GOT3 (cell line): ENCODE data around the gene OTUD5.
"Not testable (repeated sequence)": the region's sequence is repeated elsewhere in the genome, so short reads cannot be mapped to it uniquely, and the experiment has no call there.

ENCODE experiments used
- DNase-seq: peaks from one replicate; lab custom pipeline; 2025; ENCODE audit warnings: mixed read lengths; lab: John Stamatoyannopoulos, UW

The OTUD5 gene

DNA sequence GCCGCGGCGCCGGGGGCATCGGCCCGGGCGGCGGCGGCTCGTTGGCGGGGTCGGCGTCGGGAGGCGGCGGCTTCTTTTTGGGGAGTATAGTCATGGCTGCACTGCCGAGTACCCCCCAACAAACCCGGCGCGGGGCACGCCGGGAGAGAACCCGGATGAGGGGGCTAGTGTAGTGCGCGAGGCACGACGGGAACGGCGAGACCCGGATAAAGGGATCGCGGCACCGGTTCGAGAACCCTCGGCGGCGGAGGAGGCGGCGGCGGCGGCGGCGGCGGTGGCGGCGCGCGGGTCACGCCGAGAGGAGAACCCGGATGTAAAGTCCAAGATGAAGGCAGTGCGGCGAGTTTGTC lies at the start of gene OTUD5:
OTUD5 (minus strand) TSS at position 131 of the 350 bp plus-strand sequence; CDS start at position 94, 37 bp downstream.
- DNase-seq, result peak; percentile 22

- no peak for DNase-seq
Measured at GRCh38 chrX:49003696-49004095, 46.3 kb upstream of the OTUD5 start.

DNA sequence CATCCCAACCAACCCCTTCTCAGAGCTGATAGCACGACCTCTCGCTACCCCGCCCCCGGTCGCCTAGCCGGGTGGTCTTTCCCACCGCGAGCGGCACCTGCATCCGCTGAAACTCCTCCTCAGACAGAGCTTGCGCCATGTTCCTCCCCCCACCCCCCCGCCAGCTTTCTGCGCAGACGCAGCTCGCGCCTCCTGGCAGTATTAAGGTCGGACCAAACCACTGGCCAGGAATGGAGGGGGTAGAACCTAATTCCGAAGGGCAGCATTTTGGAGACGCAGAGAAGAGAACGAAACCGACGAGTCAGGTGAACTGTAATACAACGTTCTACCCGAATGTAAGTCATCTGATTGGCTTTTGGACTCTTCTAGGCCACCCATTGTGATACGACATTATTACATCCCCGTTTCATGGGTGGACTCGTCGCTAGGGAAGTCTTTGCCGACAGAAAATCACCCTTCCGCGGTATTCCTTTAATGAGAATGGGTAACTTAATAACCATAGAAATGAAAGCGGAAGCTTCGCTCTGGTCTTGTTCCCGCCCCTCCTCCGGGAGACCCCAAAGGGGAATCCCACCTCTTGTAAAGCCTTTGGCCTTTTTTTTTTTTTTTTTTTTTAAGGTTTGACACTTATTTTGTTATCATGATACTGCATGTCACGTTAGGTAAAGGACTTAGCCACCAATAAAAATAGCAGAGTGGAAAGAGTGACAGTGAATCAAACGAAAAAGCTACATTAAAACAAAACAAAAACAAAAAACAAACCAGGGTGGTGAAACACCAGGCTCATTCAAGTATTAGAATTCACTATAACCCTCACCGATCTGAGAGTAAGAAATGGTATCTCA lies 44.9 kb upstream of the OTUD5 start, which contains the start of gene GRIPAP1:
GRIPAP1 (minus strand) TSS at position 174 of the 845 bp plus-strand sequence; CDS start at position 139, 35 bp downstream.
- DNase-seq, result peak; percentile 19

DNA sequence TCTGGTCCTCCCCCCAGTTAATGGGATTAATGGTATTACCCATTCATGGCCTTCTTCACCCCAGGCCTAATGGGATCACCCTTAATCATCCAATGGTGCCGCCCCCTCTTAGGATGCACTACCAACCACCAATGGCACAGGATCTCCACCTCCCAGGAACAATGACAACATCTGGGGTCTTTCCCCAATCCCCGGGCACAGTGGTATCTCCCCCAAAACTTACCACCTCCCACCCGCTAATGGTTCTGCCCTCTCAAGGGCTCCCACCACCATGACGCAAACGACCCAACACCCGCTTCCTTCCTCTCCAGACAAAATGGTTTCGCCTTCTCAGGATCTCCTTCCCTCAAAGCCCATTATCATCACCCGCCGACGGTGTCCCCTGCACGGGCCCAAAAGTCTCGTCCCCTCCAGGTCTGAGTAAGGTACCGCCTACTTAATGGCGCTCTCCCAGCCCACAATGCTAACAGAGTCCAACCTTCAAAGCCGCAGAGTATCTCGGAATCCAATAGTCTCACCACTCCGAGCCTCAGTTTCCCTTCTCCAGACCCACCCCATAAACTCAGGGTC lies 44.2 kb upstream of the OTUD5 start:
- DNase-seq, result no peak

- no peak for DNase-seq
Measured at GRCh38 chrX:49000636-49001035, 43.2 kb upstream of the OTUD5 start.

- DNase-seq, result no peak
Measured at GRCh38 chrX:48999030-48999429, 41.6 kb upstream of the OTUD5 start.

DNA sequence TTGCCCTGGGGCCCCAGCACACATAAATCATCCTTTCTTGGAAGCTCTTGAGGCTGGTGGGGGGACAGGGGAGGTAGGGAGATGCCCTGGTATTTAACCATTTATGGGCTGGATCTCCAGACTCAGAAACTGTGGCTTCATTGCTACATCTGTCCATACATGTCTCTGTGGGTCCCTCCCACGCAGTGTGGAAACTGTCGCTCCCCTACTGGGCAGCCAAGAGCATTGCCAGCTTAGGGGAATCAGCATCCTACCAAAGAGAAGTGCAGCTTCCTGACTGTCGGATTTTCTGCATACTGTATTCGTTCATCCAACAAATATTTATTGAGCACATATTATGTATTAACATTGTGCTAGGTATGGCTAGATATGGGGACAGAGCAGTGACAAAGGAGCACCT lies 41.0 kb upstream of the OTUD5 start:
- no peak for DNase-seq

DNA sequence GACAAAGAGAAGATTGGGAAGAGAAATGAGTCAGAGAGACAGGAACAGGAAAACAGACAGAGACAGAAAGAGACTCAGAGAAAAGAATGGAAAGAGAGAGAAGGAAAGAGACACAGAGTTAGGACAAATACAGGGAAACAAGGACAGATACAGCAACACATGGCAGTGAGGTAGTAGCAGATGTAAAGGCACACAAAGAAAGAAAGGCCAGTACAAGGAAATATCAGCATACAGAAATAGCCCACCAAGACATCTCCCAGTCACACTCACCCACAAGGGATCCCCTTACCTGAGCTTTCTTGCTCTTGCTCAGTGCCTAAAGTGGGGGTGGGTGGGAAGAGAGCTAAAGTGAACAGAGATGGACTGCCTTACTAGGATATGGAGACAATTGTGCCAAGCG lies 40.5 kb upstream of the OTUD5 start:
- no peak for DNase-seq

DNA sequence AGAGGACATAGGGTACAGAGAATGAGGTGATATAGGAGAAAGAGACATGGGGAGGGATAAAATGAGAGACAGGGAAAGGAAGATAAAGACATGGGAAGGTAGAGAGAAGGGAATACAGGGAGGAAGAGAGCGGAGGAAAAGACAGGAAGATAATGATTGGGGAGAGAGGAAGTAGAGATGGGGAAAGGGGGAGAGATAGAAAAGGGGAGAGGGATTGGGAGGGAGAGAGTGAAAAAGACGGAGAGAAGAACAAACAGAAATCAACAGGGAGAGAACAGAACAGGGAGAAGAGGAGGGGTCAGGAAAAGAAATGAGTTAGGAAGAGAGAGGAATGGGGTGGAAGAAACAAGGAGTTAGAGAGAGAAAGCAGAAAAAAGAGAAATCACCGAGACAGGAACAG lies 40.0 kb upstream of the OTUD5 start:
- no peak for DNase-seq

- DNase-seq, result no peak
Measured at GRCh38 chrX:48996969-48997368, 39.6 kb upstream of the OTUD5 start.

DNA sequence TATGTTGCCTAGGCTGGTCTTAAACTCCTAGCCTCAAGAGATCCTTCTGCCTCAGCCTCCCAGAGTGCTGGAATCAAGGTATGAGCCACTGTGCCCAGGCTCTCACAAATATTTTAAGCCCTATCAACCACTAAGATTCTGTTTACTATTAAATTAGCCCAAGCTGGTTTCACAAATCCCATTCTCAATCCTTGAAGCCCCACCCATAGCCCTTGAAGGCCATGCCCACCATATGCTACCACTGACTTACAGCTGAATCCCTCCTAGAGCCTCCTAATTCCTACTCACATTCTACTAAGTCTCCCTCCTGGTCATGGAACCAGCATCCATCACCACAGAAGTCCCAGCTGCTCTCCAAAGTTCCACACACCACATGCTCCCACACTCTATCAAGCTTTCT lies 34.9 kb upstream of the OTUD5 start:
- no peak for DNase-seq

DNA sequence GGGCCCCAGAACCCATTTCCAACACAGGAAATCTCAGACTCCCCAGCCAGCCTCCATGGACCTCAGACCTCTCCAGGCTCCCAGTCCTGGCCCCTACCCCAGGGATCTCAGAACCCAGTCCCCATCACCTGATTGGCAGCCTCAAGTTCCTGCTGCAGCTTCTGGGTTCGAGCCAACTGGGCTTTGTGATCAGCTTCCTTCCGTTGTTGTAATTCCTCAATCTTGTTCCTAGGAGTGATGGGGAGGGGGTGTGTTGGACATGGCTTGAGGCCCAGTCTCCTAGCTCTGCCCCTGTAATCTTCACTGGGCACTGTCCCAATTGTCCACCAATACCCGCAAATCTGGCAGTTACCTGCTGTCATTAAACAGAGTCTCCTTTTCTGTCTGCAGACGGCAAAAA lies 32.1 kb upstream of the OTUD5 start:
- no peak for DNase-seq

DNA sequence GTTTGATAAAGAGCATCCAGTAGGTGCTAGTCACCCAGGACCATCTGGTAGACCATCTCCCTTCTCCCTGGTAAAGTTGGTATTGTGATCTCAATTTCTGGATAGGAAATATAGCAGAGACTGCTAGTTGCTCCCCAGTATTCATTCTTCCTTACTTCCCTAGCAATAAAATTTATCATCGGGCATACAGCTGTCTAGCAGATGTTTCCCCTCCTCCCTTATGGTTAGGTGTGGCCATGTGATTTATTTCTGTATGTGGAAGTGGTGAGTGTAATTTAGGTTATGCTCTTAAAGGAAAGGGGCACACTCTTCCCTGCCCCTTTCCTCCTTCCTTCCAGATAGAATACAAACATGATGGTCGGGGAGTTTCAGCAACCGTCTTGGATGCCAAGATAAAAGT lies 26.5 kb upstream of the OTUD5 start:
- no peak for DNase-seq

DNA sequence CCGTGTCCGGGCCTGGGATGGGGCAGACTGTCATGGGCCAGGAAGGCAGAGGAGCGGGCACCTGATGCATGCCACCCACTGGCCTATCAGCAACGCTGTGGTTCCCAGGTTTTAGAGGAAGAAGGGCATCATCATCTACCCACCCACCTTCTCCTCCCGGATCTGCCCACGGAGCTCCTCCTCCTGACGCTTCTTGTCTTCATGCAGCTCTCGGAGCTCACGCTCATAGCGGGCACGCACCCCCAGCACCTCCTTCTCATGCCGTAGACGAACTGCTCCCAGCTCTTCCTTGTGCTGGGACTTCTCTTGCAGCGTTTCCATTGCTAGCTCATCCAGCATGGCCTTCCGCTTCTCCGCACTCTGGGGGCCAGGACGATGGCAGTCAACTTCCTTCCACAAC lies 25.7 kb upstream of the OTUD5 start:
- no peak for DNase-seq

DNA sequence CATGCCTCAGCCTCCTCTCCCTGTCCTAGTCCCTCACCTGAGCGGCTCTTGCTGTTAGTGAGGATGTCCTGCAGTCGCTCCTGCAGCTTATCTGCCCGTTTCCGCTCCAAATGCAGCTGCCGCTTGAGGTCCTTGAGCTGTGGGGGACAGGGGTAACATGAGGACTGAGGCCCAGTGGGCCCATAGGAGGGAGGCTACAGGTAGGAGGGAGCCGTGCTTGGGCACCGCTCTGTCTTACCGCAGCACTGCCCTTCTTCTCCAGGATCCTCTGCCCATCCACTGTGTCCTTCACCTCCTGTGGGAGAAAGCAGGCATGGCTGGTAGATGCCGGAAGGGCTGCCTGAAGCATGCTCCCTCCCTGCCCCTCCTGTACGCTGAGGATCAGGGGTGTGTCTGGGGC lies 23.8 kb upstream of the OTUD5 start:
- no peak for DNase-seq

DNA sequence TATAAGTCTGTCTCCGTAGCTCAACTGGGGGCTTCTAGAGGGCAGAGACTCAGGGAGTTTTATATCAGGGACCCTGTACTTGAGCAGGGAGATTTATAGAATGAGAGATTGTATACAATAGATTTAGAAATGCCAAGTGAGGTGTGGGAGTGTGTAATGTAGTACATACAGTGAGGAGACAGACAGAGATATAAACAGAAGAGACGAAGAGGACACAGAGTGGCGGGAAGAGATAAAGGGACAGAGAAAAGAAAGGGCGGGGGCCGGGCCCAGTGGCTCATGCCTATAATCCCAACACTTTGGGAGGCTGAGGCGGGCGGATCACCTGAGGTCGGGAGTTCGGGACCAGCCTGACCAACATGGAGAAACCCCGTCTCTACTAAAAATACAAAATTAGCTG lies 22.9 kb upstream of the OTUD5 start:
- DNase-seq, result not testable (repeated sequence)

- no peak for DNase-seq
Measured at GRCh38 chrX:48978226-48978625, 20.8 kb upstream of the OTUD5 start.

GRCh38 chrX:48976086-48976485 lies 18.7 kb upstream of the OTUD5 start:
- DNase-seq, result no peak

DNA sequence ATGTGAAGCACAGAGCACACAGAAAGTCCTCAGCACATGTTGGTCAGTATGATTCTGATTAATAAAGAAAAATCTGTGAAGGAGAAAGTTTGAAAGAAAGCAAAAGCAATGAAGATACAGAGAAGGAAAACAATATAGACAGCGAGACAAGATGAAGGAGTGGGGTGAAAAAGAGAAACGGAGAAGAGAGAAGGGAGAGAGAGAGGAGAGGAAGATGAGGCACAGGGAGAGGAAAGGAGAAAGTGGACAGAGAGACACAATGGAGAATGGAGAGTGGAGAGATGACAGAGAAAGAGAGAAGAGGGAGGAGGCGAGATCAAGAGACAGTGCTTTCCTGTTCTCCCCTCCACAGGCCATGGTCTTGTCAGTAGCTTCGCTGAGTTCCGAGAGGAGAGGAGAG lies 18.1 kb upstream of the OTUD5 start:
- no peak for DNase-seq

GRCh38 chrX:48975041-48975440 lies 17.6 kb upstream of the OTUD5 start:
- no peak for DNase-seq

GRCh38 chrX:48974574-48974973 lies 17.2 kb upstream of the OTUD5 start:
- no peak for DNase-seq

DNA sequence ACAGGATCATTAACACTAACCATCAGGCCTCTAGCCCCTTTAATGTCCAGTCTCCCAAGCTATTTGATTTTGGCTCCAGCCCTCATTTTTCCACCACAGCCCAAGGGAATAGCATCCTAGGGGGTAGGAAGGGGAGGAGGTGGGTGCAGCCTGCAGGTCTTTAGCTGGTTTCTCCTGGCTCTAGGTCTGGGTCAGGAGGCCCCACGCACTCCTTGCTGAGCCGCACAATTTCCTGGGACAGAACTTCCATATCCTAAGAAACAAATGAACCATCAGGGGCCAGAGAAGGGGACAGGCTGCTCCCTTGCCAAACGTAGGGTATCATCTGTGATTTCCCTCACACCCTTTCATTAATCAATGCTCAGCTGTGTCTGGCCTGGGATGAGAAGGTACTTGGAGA lies 16.6 kb upstream of the OTUD5 start:
- DNase-seq, result no peak

GRCh38 chrX:48972220-48973164 lies 15.1 kb upstream of the OTUD5 start:
- no peak for DNase-seq
